Fibroblast of lung (primary cell): ENCODE measurements around the gene ABHD18. TPM values are rescaled to one million over a fixed set of nuclear protein-coding genes. Genes with fewer than 3 reads are reported as not detected.

Experiments used
- DNase-seq, 2 donors: peaks; one replicate each; pipeline versions ENCODE4 v3.0.0 to v3.0.0-alpha.2; 2010; ENCODE audit warnings: low read depth in 2 of 2
- H2AFZ ChIP-seq: 2 replicates; pipeline ENCODE4 v1.5.1; 2012; ENCODE audit warnings: low read length, control low read depth, inconsistent platforms
- H3K27ac ChIP-seq: 2 replicates; pipeline ENCODE4 v1.5.1; 2011; ENCODE audit warnings: low read length, control low read depth; ENCODE audit not compliant: insufficient read depth
- H3K27me3 ChIP-seq: 2 replicates; pipeline ENCODE4 v1.5.1; 2011; ENCODE audit warnings: mild to moderate bottlenecking, low read length; ENCODE audit not compliant: control insufficient read depth, insufficient read depth
- H3K36me3 ChIP-seq: 2 replicates; pipeline ENCODE4 v1.5.1; 2011; ENCODE audit warnings: low read length; ENCODE audit not compliant: control insufficient read depth, insufficient read depth
- H3K4me1 ChIP-seq: 2 replicates; pipeline ENCODE4 v1.5.1; 2011; ENCODE audit warnings: low read length; ENCODE audit not compliant: control insufficient read depth, insufficient read depth; ENCODE audit errors: extremely low read depth
- H3K4me2 ChIP-seq: 2 replicates; pipeline ENCODE4 v1.5.1; 2011; ENCODE audit warnings: low read length, control low read depth; ENCODE audit not compliant: insufficient read depth; ENCODE audit errors: extremely low read depth
- H3K4me3 ChIP-seq, 4 experiments: fragments of 200-600 bp in 1 of 4; sonication (generic) in 1 of 4; replicated peaks in 1 of 4; 2 replicates each; pipeline ENCODE4 v1.5.1; 2011 to 2016; ENCODE audit warnings: low read length in 4 of 4, low read depth in 3 of 4, mild to moderate bottlenecking in 3 of 4, control low read depth in 2 of 4, inconsistent platforms in 1 of 4, mixed read lengths in 1 of 4; ENCODE audit not compliant: insufficient read depth in 1 of 4; ENCODE audit errors: control extremely low read depth in 1 of 4
- H3K79me2 ChIP-seq: 2 replicates; pipeline ENCODE4 v1.5.1; 2012; ENCODE audit warnings: mild to moderate bottlenecking, low read length, inconsistent platforms; ENCODE audit not compliant: control insufficient read depth, insufficient read depth
- H3K9ac ChIP-seq: 2 replicates; pipeline ENCODE4 v1.5.1; 2011; ENCODE audit warnings: mild to moderate bottlenecking, low read length, control low read depth; ENCODE audit not compliant: insufficient read depth
- H3K9me3 ChIP-seq: 2 replicates; pipeline ENCODE4 v1.5.1; 2012; ENCODE audit warnings: low read depth, low read length; ENCODE audit not compliant: control insufficient read depth, insufficient read depth
- H4K20me1 ChIP-seq: 2 replicates; pipeline ENCODE4 v1.5.1; 2011; ENCODE audit warnings: low read length; ENCODE audit not compliant: control insufficient read depth, insufficient read depth; ENCODE audit errors: extremely low read depth
- CTCF ChIP-seq, 2 donors: IDR thresholded peaks in 1 of 2; conservative IDR thresholded peaks in 1 of 2; 1 replicate in 1 of 2; 2 replicates in 1 of 2; pipeline ENCODE4 v1.5.1; 2011 to 2012; ENCODE audit warnings: low read length in 2 of 2, control low read depth in 1 of 2, inconsistent platforms in 1 of 2, low read depth in 1 of 2, mild to moderate bottlenecking in 1 of 2
- EZH2 ChIP-seq: IDR thresholded peaks from 2 replicates; pipeline ENCODE4 v1.5.1; 2012; ENCODE audit warnings: low read length, control low read depth, mild to moderate bottlenecking; ENCODE audit errors: missing control alignments
- polyA plus RNA-seq, 2 donors: library from polyadenylated mRNA; depleted of rRNA in 1 of 2; stranded (reverse) in 1 of 2; unstranded in 1 of 2; fragments of >200 nt; gene quantifications; 2 replicates each; pipeline ENCODE4 v1.2.1, GENCODE V29; 2011 to 2012; ENCODE audit warnings: missing spikeins in 1 of 2
- total RNA-seq: library from RNA; depleted of rRNA; stranded (reverse); fragments of >200 nt; gene quantifications from 2 replicates; pipeline ENCODE4 v1.2.1, GENCODE V29; 2014

Gene ABHD18
- total and polyA plus RNA-seq, 2 donors (not counting 1 experiment from before 2014, with no cell fraction given): 4.2 to 5.3 TPM

- Histone ChIP-seq H3K4me3 (no peak overlapping the region), H3K27ac (no peak overlapping the region), H3K27me3 (no peaks in the 10 kb centered on the region), H3K4me2 (no peak overlapping the region), H4K20me1 (no peaks in the 10 kb centered on the region), H3K4me1 (no peaks in the 10 kb centered on the region), H2AFZ (no peak overlapping the region), H3K9me3 (no peaks in the 10 kb centered on the region), H3K9ac (no peak overlapping the region), H3K36me3 (no peaks in the 10 kb centered on the region), H3K79me2 (no peaks in the 10 kb centered on the region)
- no peak for TF ChIP-seq CTCF (conservative IDR thresholded peaks at IDR 0.05 in 1 of 2, IDR thresholded peaks at IDR 0.05 in 1 of 2; ENCODE audit: low read depth in 1 of 2, low read length in 2 of 2)
- TF ChIP-seq EZH2: no peak
- DNase-seq: no peak
Measured at GRCh38 chr4:127978930-127979329, 13.7 kb downstream of the ABHD18 start.

GRCh38 chr4:127982445-127982844 lies 17.2 kb downstream of the ABHD18 start:
- Histone ChIP-seq H3K79me2 (no peaks in the 10 kb centered on the region), H3K4me1 (no peaks in the 10 kb centered on the region), H4K20me1 (no peaks in the 10 kb centered on the region), H3K9ac (no peak overlapping the region), H2AFZ (no peak overlapping the region), H3K9me3 (no peaks in the 10 kb centered on the region), H3K27ac (no peak overlapping the region), H3K27me3 (no peaks in the 10 kb centered on the region), H3K36me3 (no peaks in the 10 kb centered on the region), H3K4me2 (no peak overlapping the region), H3K4me3 (no peak overlapping the region)
- no peak for DNase-seq
- TF ChIP-seq CTCF (conservative IDR thresholded peaks at IDR 0.05 in 1 of 2, IDR thresholded peaks at IDR 0.05 in 1 of 2; ENCODE audit: low read depth in 1 of 2, low read length in 2 of 2): no peak
- TF ChIP-seq EZH2: no peak

GRCh38 chr4:127985989-127986388 lies 20.8 kb downstream of the ABHD18 start:
- no peaks in the 10 kb centered on the region for H3K27me3 ChIP-seq
- H3K4me1 ChIP-seq: no peaks in the 10 kb centered on the region
- H2AFZ ChIP-seq: no peak overlapping the region
- H3K27ac ChIP-seq: no peak overlapping the region
- no peak overlapping the region for H3K9ac ChIP-seq
- DNase-seq: no peak
- H3K4me3 ChIP-seq: no peak overlapping the region
- H3K9me3 ChIP-seq: no peaks in the 10 kb centered on the region
- H3K36me3 ChIP-seq: no peaks in the 10 kb centered on the region
- no peaks in the 10 kb centered on the region for H4K20me1 ChIP-seq
- H3K79me2 ChIP-seq: no peaks in the 10 kb centered on the region
- no peak overlapping the region for H3K4me2 ChIP-seq
- no peak for TF ChIP-seq CTCF (conservative IDR thresholded peaks at IDR 0.05 in 1 of 2, IDR thresholded peaks at IDR 0.05 in 1 of 2; ENCODE audit: low read depth in 1 of 2, low read length in 2 of 2)
- no peak for TF ChIP-seq EZH2
